ENCODE results near the gene ITFG1.
"Not testable (repeated sequence)": the region's sequence is repeated elsewhere in the genome, so short reads cannot be mapped to it uniquely, and the experiment has no call there.

DNA sequence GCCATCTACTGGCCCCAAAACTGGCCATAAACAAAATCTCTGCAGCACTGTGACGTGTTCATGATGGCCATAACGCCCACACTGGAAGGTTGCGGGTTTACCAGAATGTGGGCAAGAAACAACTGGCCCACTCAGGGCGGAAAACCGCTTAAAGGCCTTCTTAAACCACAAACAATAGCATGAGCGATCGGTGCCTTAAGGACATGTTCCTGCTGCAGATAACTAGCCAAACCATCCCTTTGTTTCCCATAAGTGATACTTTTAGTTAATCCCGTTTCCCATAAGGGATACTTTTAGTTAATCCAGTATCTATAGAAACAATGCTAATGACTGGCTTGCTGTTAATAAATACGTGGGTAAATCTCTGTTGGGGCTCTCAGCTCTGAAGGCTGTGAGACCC lies 308.4 kb downstream of the ITFG1 start:
- TF ChIP-seq, protein P1, sequence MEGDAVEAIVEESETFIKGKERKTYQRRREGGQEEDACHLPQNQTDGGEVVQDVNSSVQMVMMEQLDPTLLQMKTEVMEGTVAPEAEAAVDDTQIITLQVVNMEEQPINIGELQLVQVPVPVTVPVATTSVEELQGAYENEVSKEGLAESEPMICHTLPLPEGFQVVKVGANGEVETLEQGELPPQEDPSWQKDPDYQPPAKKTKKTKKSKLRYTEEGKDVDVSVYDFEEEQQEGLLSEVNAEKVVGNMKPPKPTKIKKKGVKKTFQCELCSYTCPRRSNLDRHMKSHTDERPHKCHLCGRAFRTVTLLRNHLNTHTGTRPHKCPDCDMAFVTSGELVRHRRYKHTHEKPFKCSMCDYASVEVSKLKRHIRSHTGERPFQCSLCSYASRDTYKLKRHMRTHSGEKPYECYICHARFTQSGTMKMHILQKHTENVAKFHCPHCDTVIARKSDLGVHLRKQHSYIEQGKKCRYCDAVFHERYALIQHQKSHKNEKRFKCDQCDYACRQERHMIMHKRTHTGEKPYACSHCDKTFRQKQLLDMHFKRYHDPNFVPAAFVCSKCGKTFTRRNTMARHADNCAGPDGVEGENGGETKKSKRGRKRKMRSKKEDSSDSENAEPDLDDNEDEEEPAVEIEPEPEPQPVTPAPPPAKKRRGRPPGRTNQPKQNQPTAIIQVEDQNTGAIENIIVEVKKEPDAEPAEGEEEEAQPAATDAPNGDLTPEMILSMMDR (conservative IDR thresholded peaks at IDR 0.05 in 1 of 2, IDR thresholded peaks at IDR 0.05 in 1 of 2; ENCODE audit: extremely low read depth in 1 of 2, insufficient read depth in 1 of 2, low read depth in 1 of 2, low read length in 2 of 2): not testable (repeated sequence)
- TF ChIP-seq EZH2 (IDR thresholded peaks at IDR 0.05; ENCODE audit: borderline replicate concordance, low read length): not testable (repeated sequence)
